Body of pancreas (tissue), 4 donors: ENCODE results near the gene BBS4.

Experiments
- CTCF ChIP-seq, 7 experiments: fragments of 450-650 bp in 4 of 7; fragments of 200-600 bp in 3 of 7; sonication (generic) in 3 of 7; IDR thresholded peaks; one replicate each; pipeline ENCODE4 v1.5.1; 2016 to 2019; ENCODE audit warnings: antibody characterized with exemption in 7 of 7
- POLR2A ChIP-seq, 3 donors: fragments of 450-650 bp; IDR thresholded peaks; one replicate each; pipeline ENCODE4 v1.6.1; 2016; ENCODE audit warnings: antibody characterized with exemption in 3 of 3, mild to moderate bottlenecking in 2 of 3

GRCh38 chr15:72783004-72783639 lies 97.1 kb downstream of the BBS4 start:
- TF ChIP-seq CTCF (IDR thresholded peaks at IDR 0.05), result peak in 1 of 7 experiments; percentile 6
- no peak for TF ChIP-seq POLR2A (IDR thresholded peaks at IDR 0.05)
